HG02981 (cell line): ENCODE measurements around the gene KANTR.

Experiments used
- ATAC-seq: cut with Tn5 transposase; IDR thresholded peaks from one replicate; pipeline ENCODE4 v1.9.1; 2021; ENCODE audit warnings: mild to moderate bottlenecking, moderate library complexity; ENCODE audit not compliant: unreplicated experiment

The KANTR gene

DNA sequence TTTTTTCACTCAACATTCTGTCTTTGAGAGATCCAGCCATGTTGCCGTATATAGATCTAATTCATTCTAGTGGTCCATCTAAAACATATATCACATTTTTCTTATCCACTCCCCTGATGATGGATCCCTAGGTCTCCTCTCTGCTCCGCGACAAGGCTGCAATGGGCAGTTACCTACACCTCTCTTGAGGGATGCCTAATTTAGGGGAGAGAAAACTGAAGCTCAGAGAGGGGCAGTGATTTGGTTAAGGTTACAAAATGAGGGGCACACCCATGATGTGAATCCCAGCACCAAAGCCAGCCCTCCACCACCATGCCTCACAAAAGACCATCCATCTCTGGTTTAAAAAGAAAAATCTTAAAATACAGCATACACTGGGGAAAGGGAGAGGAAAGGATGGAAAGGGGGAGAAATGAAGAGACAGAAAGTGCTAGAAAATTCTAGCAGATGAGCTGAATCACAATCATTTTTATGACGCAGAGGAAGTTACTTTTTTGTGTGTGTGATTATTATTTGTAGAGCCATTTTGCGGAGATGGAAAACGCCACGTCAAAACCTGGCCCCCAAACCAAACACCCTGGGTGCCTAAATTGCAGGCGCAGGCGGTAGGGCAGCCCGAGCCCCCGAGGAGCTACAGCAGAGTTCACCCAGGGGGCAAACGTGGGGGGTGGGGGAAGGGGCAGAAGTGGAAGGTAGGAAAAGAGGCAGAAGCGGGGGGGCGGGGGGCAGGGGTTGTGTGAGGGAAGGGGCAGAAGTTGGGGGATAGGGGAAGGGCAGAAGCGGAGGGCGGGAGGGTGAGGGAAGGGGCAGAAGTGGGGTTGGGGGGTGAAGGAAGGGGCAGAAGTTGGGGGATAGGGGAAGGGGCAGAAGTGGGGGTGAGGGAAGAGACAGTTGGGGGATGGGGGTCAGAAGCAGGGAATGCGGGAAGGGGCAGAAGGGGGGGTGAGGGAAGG lies 13.0 kb upstream of the KANTR start:
- no peak for ATAC-seq

GRCh38 chrX:53081925-53082772 lies 11.8 kb upstream of the KANTR start, which contains the start of gene TSPYL2:
TSS of gene TSPYL2 (plus strand) at chrX:53082367. CDS start at chrX:53082499, 132 bp downstream.
- peak; percentile 93 for ATAC-seq

GRCh38 chrX:53082773-53083616 lies 10.9 kb upstream of the KANTR start:
- no peak for ATAC-seq

DNA sequence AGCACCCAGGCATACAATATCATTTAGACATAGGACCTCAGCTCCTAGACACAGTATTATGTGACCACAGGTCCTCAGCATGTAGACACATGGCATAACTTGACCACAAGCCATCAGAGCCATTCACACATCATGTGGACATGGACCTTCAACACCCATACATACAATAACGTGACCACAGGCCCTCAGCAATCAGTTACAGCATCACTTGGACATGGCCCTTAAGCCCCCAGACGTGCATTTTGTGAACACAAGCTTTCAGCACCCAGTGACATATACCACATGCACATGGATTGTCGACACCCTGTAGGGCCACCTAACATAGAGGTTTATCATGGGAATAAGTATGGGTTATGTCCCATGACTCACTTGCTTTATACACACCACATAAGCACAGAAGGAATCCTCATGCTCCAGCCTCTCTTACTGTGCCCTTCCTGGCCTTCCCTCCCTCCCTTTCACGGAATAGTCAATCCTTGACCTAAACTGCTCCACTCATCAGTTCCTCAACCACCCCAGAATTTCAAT lies 9.8 kb upstream of the KANTR start:
- ATAC-seq, result no peak

GRCh38 chrX:53084863-53085262 lies 9.1 kb upstream of the KANTR start:
- ATAC-seq, result no peak

- no peak for ATAC-seq
Measured at GRCh38 chrX:53085661-53086229, 8.2 kb upstream of the KANTR start.

- no peak for ATAC-seq
Measured at GRCh38 chrX:53086464-53086863, 7.5 kb upstream of the KANTR start.

GRCh38 chrX:53087388-53087831 lies 6.5 kb upstream of the KANTR start:
- ATAC-seq, result no peak

DNA sequence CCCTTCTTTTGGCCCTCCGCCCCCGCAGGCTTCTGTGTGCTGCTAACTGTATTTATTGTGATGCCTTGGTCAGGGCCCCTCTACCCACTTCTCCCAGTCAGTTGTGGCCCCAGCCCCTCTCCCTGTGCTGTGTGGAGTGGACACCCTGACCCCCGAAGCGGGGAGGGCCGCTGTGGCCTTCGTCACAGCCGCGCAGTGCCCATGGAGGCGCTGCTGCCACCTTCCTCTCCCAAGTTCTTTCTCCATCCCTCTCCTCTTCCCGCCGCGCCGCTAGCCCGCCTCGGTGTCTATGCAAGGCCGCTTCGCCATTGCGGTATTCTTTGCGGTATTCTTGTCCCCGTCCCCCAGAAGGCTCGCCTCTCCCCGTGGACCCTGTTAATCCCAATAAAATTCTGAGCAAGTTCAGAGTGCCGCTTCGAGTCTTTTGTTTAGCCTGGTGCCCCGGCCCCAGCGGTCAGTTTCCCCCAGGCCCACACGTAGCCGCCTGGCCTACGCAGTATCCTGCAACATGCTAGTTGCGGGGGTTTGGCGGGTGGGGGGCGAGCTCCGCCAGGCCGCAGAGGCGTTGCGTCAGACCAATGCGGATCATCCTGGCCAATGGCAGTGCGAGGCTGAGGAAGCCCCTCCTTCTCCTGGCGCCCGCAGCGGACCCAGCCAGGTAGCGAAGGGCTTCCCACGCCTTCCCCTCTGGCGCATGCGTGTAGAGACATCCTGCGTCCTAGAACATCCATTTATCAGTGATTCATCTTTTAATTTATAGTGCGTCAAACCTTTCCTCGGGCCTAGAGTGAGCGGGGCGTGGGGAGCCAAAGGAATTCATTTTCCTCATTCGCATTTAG lies 5.6 kb upstream of the KANTR start:
- ATAC-seq, result peak; percentile 66

GRCh38 chrX:53089224-53089842 lies 4.6 kb upstream of the KANTR start:
- ATAC-seq, result no peak

DNA sequence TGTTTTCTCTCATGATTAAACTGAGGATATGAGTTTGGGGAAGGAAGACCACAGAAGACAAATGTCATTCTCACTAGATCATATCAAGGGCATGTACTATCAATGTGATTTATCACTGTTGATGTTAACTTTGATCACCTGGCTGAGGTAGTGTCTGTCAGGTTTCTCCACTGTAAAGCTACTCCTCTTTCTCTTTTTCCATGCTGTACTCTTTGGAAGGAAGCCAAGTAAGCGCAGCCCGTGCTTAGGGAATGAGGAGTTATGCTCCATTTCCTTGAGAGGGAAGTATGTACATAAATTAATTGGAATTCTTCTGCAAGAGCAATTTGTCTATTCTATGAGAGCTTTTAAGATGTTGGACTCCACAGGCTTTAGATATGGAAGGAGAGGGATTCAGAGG lies 4.0 kb upstream of the KANTR start:
- ATAC-seq, result no peak

DNA sequence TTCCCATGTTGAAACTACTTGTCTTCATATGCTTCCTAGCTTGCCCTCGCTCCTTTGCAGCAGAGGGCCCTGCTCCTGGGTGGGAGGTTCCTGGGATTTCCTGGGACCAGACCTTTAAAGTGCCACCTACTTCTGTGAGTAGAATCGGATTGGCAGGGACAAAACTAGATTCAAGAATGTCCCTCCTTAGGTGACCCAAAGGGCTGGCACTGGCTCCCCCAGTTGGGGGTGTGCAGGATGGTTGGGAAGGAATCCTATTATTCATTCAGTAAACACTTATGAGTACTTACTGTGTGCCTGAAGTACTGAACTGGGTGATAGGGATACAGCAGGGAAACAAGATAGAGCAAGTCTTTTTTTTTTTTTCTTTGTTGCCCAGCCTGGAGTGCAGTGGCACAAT lies 2.6 kb upstream of the KANTR start:
- no peak for ATAC-seq

- peak; percentile 51 for ATAC-seq
Measured at GRCh38 chrX:53093177-53093655, 726 bp upstream of the KANTR start.

DNA sequence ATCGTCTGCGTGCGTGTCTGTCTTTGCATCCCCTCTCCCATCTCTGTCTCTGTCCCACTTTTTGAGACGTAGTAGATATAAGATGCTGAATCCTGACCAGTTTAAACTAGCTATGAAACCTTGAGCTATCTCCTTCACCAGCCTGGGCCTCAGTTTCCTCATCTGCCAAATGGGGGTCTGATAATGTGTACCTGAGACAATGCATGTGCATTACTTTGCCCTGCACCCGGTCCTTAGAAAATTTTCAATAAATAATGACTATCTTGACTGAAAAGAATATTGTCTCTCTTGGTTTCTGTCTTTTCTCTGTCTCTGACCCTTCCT lies 602 bp downstream of the KANTR start:
- no peak for ATAC-seq

DNA sequence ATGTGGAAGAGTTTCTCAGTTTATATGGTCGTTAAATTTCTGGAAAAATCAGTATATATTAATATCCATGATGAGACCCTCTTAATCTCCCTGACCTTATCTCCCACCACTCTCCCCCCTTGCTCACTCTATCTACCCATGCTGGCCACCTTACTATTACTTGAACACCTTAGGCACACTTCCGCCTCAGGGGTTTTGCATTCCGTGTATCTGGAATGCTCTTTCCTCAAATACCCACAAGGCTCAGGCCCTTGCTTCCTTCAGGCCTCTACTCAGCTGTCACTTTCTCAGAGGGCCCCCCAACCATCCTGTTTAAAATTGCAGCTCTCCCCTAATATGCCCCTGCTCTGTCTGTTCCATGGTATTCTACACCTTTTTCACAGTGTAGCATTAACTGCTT lies 1.9 kb downstream of the KANTR start:
- no peak for ATAC-seq

DNA sequence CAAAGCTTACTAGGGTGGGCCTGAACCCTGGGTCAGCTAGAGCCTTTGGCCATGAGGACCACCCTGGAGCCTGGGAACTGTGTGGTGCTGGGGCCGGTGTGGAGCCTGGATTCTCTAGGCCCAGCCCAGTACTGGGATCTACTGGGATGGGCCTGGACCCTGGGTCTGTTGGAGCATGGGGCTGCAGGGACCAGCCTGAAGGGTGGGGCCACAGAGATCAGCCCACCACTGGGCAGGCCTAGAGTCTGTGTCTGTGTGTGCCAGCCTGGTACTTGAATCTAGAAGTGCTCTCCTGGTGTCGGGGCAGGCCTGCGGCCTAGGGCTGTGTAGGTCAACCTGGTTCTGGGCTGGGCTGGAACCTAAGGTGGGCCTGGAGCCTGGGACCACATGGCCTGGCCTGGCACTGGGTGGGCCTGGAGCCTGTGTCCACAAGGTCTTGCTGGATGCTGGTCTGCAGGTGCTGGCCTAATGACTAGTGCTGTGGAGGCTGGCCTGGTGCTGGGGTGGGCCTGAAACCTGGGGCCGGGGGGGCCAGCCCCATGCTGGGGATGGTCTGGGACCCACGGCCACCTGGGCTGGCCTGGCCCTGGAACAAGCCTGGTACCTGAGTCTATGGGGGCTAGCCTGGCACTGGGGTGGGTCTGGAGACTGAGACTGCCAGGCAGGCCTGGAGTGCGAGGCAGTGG lies 21.1 kb downstream of the KANTR start:
- no peak for ATAC-seq

DNA sequence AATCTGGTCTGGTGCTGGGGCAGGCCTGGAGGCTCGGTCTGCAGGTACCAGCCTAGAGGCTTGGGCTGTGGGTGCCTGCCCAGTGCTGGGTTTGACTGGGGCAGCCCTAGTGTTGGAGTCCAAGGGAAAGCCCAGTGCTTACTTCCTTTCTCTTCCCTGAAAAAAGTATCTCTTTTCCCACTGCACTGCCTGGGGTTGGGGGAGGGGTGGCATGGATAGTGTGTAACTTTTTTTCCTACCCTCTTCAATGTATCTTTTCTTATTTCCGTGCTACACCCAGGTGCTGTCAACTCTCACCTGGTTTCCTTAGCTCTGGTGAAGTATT lies 21.6 kb downstream of the KANTR start:
- ATAC-seq, result no peak

DNA sequence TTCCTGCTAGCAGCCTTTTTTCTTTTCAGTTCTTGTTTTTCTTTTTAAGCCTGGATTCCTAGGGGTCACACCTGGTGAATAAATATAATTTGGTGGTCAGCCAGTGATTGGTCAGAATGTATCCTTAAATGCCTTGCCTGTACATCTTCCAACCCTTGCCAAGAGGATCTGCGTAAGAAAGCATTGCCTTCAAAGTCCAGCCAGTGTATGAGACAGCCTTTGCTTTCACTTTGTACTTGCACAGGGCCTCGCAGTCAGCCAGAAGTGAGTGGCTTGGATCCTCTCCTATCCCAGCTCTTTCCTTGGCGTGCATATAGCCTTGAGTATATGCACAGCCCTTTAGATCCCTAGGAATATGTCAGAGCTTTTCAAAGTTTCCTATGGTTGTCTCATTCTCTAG lies 22.2 kb downstream of the KANTR start:
- no peak for ATAC-seq
